H54 (cell line): Measurements from ENCODE around the gene PDE4DIP.
"Not testable (repeated sequence)": the region's sequence is repeated elsewhere in the genome, so short reads cannot be mapped to it uniquely, and the experiment has no call there.

ENCODE experiments used
- DNase-seq: peaks from one replicate; pipeline ENCODE4 v3.0.0; 2011; ENCODE audit warnings: low spot score, mixed read lengths; ENCODE audit not compliant: insufficient read length
- FAIRE-seq: peaks from 3 replicates; lab custom pipeline; 2011; peaks lifted over from hg19 to GRCh38; lab: Jason Lieb, UNC

The PDE4DIP gene

GRCh38 chr1:148844220-148844619 is at the start of gene PDE4DIP:
Gene PDE4DIP (plus strand): TSS chr1:148844428. CDS start chr1:148844775, 347 bp downstream.
- not testable (repeated sequence) for FAIRE-seq, DNase-seq

GRCh38 chr1:148808268-148808928 is 35.8 kb upstream of the PDE4DIP start:
- FAIRE-seq, DNase-seq: not testable (repeated sequence)

- FAIRE-seq, DNase-seq: not testable (repeated sequence)
Measured at GRCh38 chr1:148808929-148809283, 35.3 kb upstream of the PDE4DIP start.

GRCh38 chr1:148822180-148822579 is 22.0 kb upstream of the PDE4DIP start:
- DNase-seq, FAIRE-seq: not testable (repeated sequence)

- not testable (repeated sequence) for FAIRE-seq, DNase-seq
Measured at GRCh38 chr1:148823822-148824221, 20.4 kb upstream of the PDE4DIP start.

- DNase-seq = not testable (repeated sequence)
- peak; percentile 66 for FAIRE-seq
Measured at GRCh38 chr1:148825029-148825428, 19.2 kb upstream of the PDE4DIP start.

- not testable (repeated sequence) for FAIRE-seq
Measured at GRCh38 chr1:148828531-148828930, 15.7 kb upstream of the PDE4DIP start.

GRCh38 chr1:148828962-148829361 is 15.3 kb upstream of the PDE4DIP start:
- DNase-seq, FAIRE-seq: not testable (repeated sequence)

More at GRCh38 chr1:148828531-148828930, 15.7 kb upstream of the PDE4DIP start:
- not testable (repeated sequence) for DNase-seq

- not testable (repeated sequence) for FAIRE-seq, DNase-seq
Measured at GRCh38 chr1:148829365-148829764, 14.9 kb upstream of the PDE4DIP start.

- peak; percentile 43 for FAIRE-seq
- DNase-seq = not testable (repeated sequence)
Measured at GRCh38 chr1:148841262-148841661, 3.0 kb upstream of the PDE4DIP start.

GRCh38 chr1:148844651-148845050 is 423 bp downstream of the PDE4DIP start:
- DNase-seq, FAIRE-seq: not testable (repeated sequence)

GRCh38 chr1:148845068-148845467 is 840 bp downstream of the PDE4DIP start:
- not testable (repeated sequence) for DNase-seq, FAIRE-seq

GRCh38 chr1:148850347-148850746 is 6.1 kb downstream of the PDE4DIP start:
- DNase-seq, FAIRE-seq: not testable (repeated sequence)

- not testable (repeated sequence) for FAIRE-seq
Measured at GRCh38 chr1:148850840-148851239, 6.6 kb downstream of the PDE4DIP start.

GRCh38 chr1:148851684-148852083 is 7.5 kb downstream of the PDE4DIP start:
- FAIRE-seq, DNase-seq: not testable (repeated sequence)

More at GRCh38 chr1:148850840-148851239, 6.6 kb downstream of the PDE4DIP start:
- not testable (repeated sequence) for DNase-seq

- not testable (repeated sequence) for DNase-seq, FAIRE-seq
Measured at GRCh38 chr1:148853363-148853762, 9.1 kb downstream of the PDE4DIP start.

GRCh38 chr1:148854063-148854462 is 9.8 kb downstream of the PDE4DIP start:
- not testable (repeated sequence) for FAIRE-seq, DNase-seq

GRCh38 chr1:148855367-148855766 is 11.1 kb downstream of the PDE4DIP start:
- FAIRE-seq, DNase-seq: not testable (repeated sequence)

- not testable (repeated sequence) for DNase-seq, FAIRE-seq
Measured at GRCh38 chr1:148860049-148860448, 15.8 kb downstream of the PDE4DIP start.

GRCh38 chr1:148860579-148861259 is 16.5 kb downstream of the PDE4DIP start:
- DNase-seq, FAIRE-seq: not testable (repeated sequence)

- DNase-seq, FAIRE-seq: not testable (repeated sequence)
Measured at GRCh38 chr1:148862590-148862989, 18.4 kb downstream of the PDE4DIP start.
